ENCODE data around the gene DOK5. TPM values are rescaled to one million over a fixed set of nuclear protein-coding genes. Genes with fewer than 3 reads are reported as not detected.

The DOK5 gene
- polyA plus RNA-seq, 1 of the 3 experiments (the other 2 are of a cell fraction) = 12.4 TPM

GRCh38 chr20:54654450-54654849 is 179.1 kb downstream of the DOK5 start (continued):
- no peak for TF ChIP-seq RXRA (IDR thresholded peaks at IDR 0.05; ENCODE audit: borderline replicate concordance, low read depth)
- TF ChIP-seq TAF1 (IDR thresholded peaks at IDR 0.05; ENCODE audit: borderline replicate concordance, low read depth, low read length) = no peak
- TF ChIP-seq NFIC (IDR thresholded peaks at IDR 0.05; ENCODE audit: borderline replicate concordance) = no peak

GRCh38 chr20:54657268-54657826 is 182.0 kb downstream of the DOK5 start:
- no peaks in the 10 kb centered on the region for H4K20me1 ChIP-seq (ENCODE audit: insufficient read depth)
- no peak overlapping the region for H3K4me2 ChIP-seq
- POLR2A ChIA-PET = no interaction called here
- WGBS (ENCODE audit: low lambda C conversion rate) = 15% methylated on average over 2 of the region's 2 CpGs
- no peaks in the 10 kb centered on the region for H3K9me2 ChIP-seq
- H3K27ac ChIP-seq (ENCODE audit: low read depth in 2 of 2, low read length in 1 of 2) = no peak overlapping the region
- H3K79me2 ChIP-seq (ENCODE audit: insufficient read depth) = no peaks in the 10 kb centered on the region
- H3F3A ChIP-seq (replicated peaks; ENCODE audit: insufficient read depth) = no peaks in the 10 kb centered on the region
- no peak for TF ChIP-seq EZH2phosphoT487 (IDR thresholded peaks at IDR 0.05; ENCODE audit: borderline replicate concordance, low read depth)
- no peak for TF ChIP-seq PBX3 (IDR thresholded peaks at IDR 0.05)
- no peak for TF ChIP-seq ZBTB33 (IDR thresholded peaks at IDR 0.05; ENCODE audit: borderline replicate concordance, low read depth)
- no peak for TF ChIP-seq CHD2 (IDR thresholded peaks at IDR 0.05; ENCODE audit: low read length, partially characterized antibody)
- no peak for TF ChIP-seq FOXM1 (IDR thresholded peaks at IDR 0.05; ENCODE audit: low read depth)
- no peak for TF ChIP-seq SIN3A (IDR thresholded peaks at IDR 0.05; ENCODE audit: borderline replicate concordance, low read depth, low read length)
- TF ChIP-seq ELF1 (IDR thresholded peaks at IDR 0.05) = no peak
- no peak for TF ChIP-seq FOXJ3 (CRISPR knock-in tag; IDR thresholded peaks at IDR 0.05)
- TF ChIP-seq MAX (IDR thresholded peaks at IDR 0.05; ENCODE audit: low read depth) = no peak
- TF ChIP-seq USF1 (IDR thresholded peaks at IDR 0.05; ENCODE audit: borderline replicate concordance, low read depth) = no peak
- no peak for TF ChIP-seq SMC3 (IDR thresholded peaks at IDR 0.05; ENCODE audit: low read depth, low read length)
- TF ChIP-seq EP300 (IDR thresholded peaks at IDR 0.05; ENCODE audit: borderline replicate concordance in 1 of 2, low read depth in 1 of 2, low read length in 1 of 2) = no peak
- no peak for TF ChIP-seq REST (IDR thresholded peaks at IDR 0.05; ENCODE audit: low read depth, low read length)
- TF ChIP-seq FOSL2 (IDR thresholded peaks at IDR 0.05; ENCODE audit: borderline replicate concordance, low read depth) = no peak
- TF ChIP-seq CTCF (IDR thresholded peaks at IDR 0.05) = no peak
- CTCF ChIA-PET = interaction anchor here (1.0 to 7.6 kb wide), 5 partner anchors 7 to 458 kb away, joined by 3 to 28 read pairs (median 4); no protein-coding TSS in a partner anchor
- no peak overlapping the region for H3K9ac ChIP-seq
- H2AFZ ChIP-seq (ENCODE audit: low read depth) = no peak overlapping the region
- no peaks in the 10 kb centered on the region for H3K36me3 ChIP-seq (replicated peaks in 1 of 2; ENCODE audit: control insufficient read depth in 1 of 2, insufficient read depth in 2 of 2, low read length in 1 of 2)
- H3K4me3 ChIP-seq (ENCODE audit: low read depth in 2 of 2, low read length in 1 of 2) = no peak overlapping the region
- no peaks in the 10 kb centered on the region for H3K9me3 ChIP-seq
- DNase-seq = no peak
- H3K27me3 ChIP-seq (ENCODE audit: insufficient read depth) = no peaks in the 10 kb centered on the region
- no peaks in the 10 kb centered on the region for H3K4me1 ChIP-seq (ENCODE audit: control insufficient read depth in 1 of 2, insufficient read depth in 2 of 2, low read depth in 1 of 2, low read length in 1 of 2)
